ENCODE results near the gene COL18A1. TPM values are rescaled to one million over a fixed set of nuclear protein-coding genes. Genes with fewer than 3 reads are reported as not detected.

The COL18A1 gene
- polyA plus RNA-seq, 1 of the 3 experiments (the other 2 are of a cell fraction) = 118 TPM

- CTCF ChIA-PET = interaction anchor here (0.9 to 1.6 kb wide), 5 partner anchors 8 to 270 kb away, joined by 3 to 5 read pairs (median 4); no protein-coding TSS in a partner anchor
Measured at GRCh38 chr21:45408801-45409261, 3.9 kb downstream of the COL18A1 start.

GRCh38 chr21:45409466-45410150, 4.6 kb downstream of the COL18A1 start:
- TF ChIP-seq USF1 (IDR thresholded peaks at IDR 0.05; ENCODE audit: borderline replicate concordance, low read depth) = no peak
- peak; percentile 35 for TF ChIP-seq RAD21 (IDR thresholded peaks at IDR 0.05; ENCODE audit: low read length)
- peak; percentile 27; the same call in 1 of the 2 replicates for TF ChIP-seq SMC3 (IDR thresholded peaks at IDR 0.05; ENCODE audit: low read depth, low read length)
- no peaks in the 10 kb centered on the region for H3K27me3 ChIP-seq (ENCODE audit: insufficient read depth)
- H3K4me2 ChIP-seq = no peak overlapping the region

More at GRCh38 chr21:45408801-45409261, 3.9 kb downstream of the COL18A1 start:
- peaks cover 75% of the 10 kb centered on the region for H4K20me1 ChIP-seq (ENCODE audit: insufficient read depth)
- no peak for TF ChIP-seq SMC3 (IDR thresholded peaks at IDR 0.05; ENCODE audit: low read depth, low read length)
- no peak for TF ChIP-seq PBX3 (IDR thresholded peaks at IDR 0.05)
- no peak for TF ChIP-seq YY1 (IDR thresholded peaks at IDR 0.05; ENCODE audit: low read depth)
- TF ChIP-seq GABPA (IDR thresholded peaks at IDR 0.05; ENCODE audit: low read depth) = no peak
- TF ChIP-seq POLR2AphosphoS5 (IDR thresholded peaks at IDR 0.05; ENCODE audit: low read depth, low read length) = no peak
- no peak for TF ChIP-seq RAD21 (IDR thresholded peaks at IDR 0.05; ENCODE audit: low read length)
- no peak for TF ChIP-seq TAF1 (IDR thresholded peaks at IDR 0.05; ENCODE audit: borderline replicate concordance, low read depth, low read length)
- no peaks in the 10 kb centered on the region for H3K9me3 ChIP-seq
- no peaks in the 10 kb centered on the region for H3K9me2 ChIP-seq
- H3K79me2 ChIP-seq (ENCODE audit: insufficient read depth) = peaks cover 82% of the 10 kb centered on the region
- no peaks in the 10 kb centered on the region for H3K27me3 ChIP-seq (ENCODE audit: insufficient read depth)
- peak overlapping the region in 1 of 2 experiments; percentile 45; a peak in 2 of 4 replicates for H3K27ac ChIP-seq (ENCODE audit: low read depth in 2 of 2, low read length in 1 of 2)
- no peak overlapping the region for H3K4me2 ChIP-seq
- DNase-seq = peak; percentile 67
- H3K9ac ChIP-seq = no peak overlapping the region
- peaks cover 6 to 7% of the 10 kb centered on the region in 2 experiments for H3K36me3 ChIP-seq (replicated peaks in 1 of 2; ENCODE audit: control insufficient read depth in 1 of 2, insufficient read depth in 2 of 2, low read length in 1 of 2)
- WGBS (ENCODE audit: low lambda C conversion rate) = 95% methylated on average over 6 of the region's 9 CpGs
- H3F3A ChIP-seq (replicated peaks; ENCODE audit: insufficient read depth) = no peaks in the 10 kb centered on the region
- POLR2A ChIA-PET = no interaction called here
- H2AFZ ChIP-seq (ENCODE audit: low read depth) = no peak overlapping the region
- peaks cover 6 to 50% of the 10 kb centered on the region in 2 experiments; a peak in 1 of 4 replicates for H3K4me1 ChIP-seq (ENCODE audit: control insufficient read depth in 1 of 2, insufficient read depth in 2 of 2, low read depth in 1 of 2, low read length in 1 of 2)
- no peak overlapping the region for H3K4me3 ChIP-seq (ENCODE audit: low read depth in 2 of 2, low read length in 1 of 2)

More at GRCh38 chr21:45409466-45410150, 4.6 kb downstream of the COL18A1 start:
- H3K4me1 ChIP-seq (ENCODE audit: control insufficient read depth in 1 of 2, insufficient read depth in 2 of 2, low read depth in 1 of 2, low read length in 1 of 2) = peaks cover 6 to 46% of the 10 kb centered on the region in 2 experiments; a peak in 1 of 4 replicates
- peak; percentile 67 for DNase-seq
- no peak overlapping the region for H2AFZ ChIP-seq (ENCODE audit: low read depth)
- H4K20me1 ChIP-seq (ENCODE audit: insufficient read depth) = peaks cover 83% of the 10 kb centered on the region
- 90% methylated on average over 2 of the region's 29 CpGs for WGBS (ENCODE audit: low lambda C conversion rate)
- H3K9ac ChIP-seq = no peak overlapping the region
- H3F3A ChIP-seq (replicated peaks; ENCODE audit: insufficient read depth) = no peaks in the 10 kb centered on the region
- peaks cover 89% of the 10 kb centered on the region for H3K79me2 ChIP-seq (ENCODE audit: insufficient read depth)
- H3K36me3 ChIP-seq (replicated peaks in 1 of 2; ENCODE audit: control insufficient read depth in 1 of 2, insufficient read depth in 2 of 2, low read length in 1 of 2) = peaks cover 6 to 11% of the 10 kb centered on the region in 2 experiments
- ChIA-PET POLR2A (no interaction called here), CTCF (interaction anchor here (0.9 to 1.6 kb wide), 7 partner anchors 23 to 271 kb away, joined by 3 to 6 read pairs (median 4); no protein-coding TSS in a partner anchor)
- no peaks in the 10 kb centered on the region for H3K9me3 ChIP-seq
- H3K4me3 ChIP-seq (ENCODE audit: low read depth in 2 of 2, low read length in 1 of 2) = no peak overlapping the region
- peak overlapping the region in 1 of 2 experiments; percentile 45; a peak in 2 of 4 replicates for H3K27ac ChIP-seq (ENCODE audit: low read depth in 2 of 2, low read length in 1 of 2)
- H3K9me2 ChIP-seq = no peaks in the 10 kb centered on the region
